Astrocyte of the spinal cord (primary cell): ENCODE measurements around the gene PPIG.

Source experiments
- DNase-seq: peaks from one replicate; pipeline ENCODE4 v3.0.0; 2011; ENCODE audit warnings: low read depth, low spot score
- H3K4me3 ChIP-seq: 2 replicates; pipeline ENCODE4 v1.5.1; 2011; ENCODE audit warnings: low read depth, mild to moderate bottlenecking, low read length, moderate library complexity
- CTCF ChIP-seq: IDR thresholded peaks from 2 replicates; pipeline ENCODE4 v1.5.1; 2012; ENCODE audit warnings: low read depth, mild to moderate bottlenecking, low read length, inconsistent platforms
- in situ Hi-C: cut with HindIII; loops from 2 replicates; pipeline ENCODE4 v1.10.0; 2017; ENCODE audit warnings: low sequenced_read_pairs

Gene PPIG

GRCh38 chr2:169667583-169667982 is 83.4 kb downstream of the PPIG start:
- H3K4me3 ChIP-seq = no peak overlapping the region
- TF ChIP-seq CTCF = no peak
- DNase-seq = no peak
- in situ Hi-C loops = no loop called here

- no peak for DNase-seq
- no peak for TF ChIP-seq CTCF
- in situ Hi-C loops = no loop called here
- H3K4me3 ChIP-seq = no peak overlapping the region
Observed at GRCh38 chr2:169670215-169670651, 86.1 kb downstream of the PPIG start.

- in situ Hi-C loops = no loop called here
- no peak overlapping the region for H3K4me3 ChIP-seq
- no peak for DNase-seq
- TF ChIP-seq CTCF = no peak
Observed at GRCh38 chr2:169670937-169671336, 86.8 kb downstream of the PPIG start.

GRCh38 chr2:169672406-169672805 is 88.3 kb downstream of the PPIG start:
- in situ Hi-C loops = no loop called here
- H3K4me3 ChIP-seq = no peak overlapping the region
- DNase-seq = no peak
- TF ChIP-seq CTCF = no peak

- in situ Hi-C loops = no loop called here
- TF ChIP-seq CTCF = no peak
- no peak overlapping the region for H3K4me3 ChIP-seq
- no peak for DNase-seq
Observed at GRCh38 chr2:169673106-169673505, 89.0 kb downstream of the PPIG start.

GRCh38 chr2:169673921-169674320 is 89.8 kb downstream of the PPIG start:
- in situ Hi-C loops = no loop called here
- no peak overlapping the region for H3K4me3 ChIP-seq
- TF ChIP-seq CTCF = no peak
- no peak for DNase-seq

GRCh38 chr2:169676357-169676756 is 92.2 kb downstream of the PPIG start:
- no peak for DNase-seq
- no peak for TF ChIP-seq CTCF
- in situ Hi-C loops = no loop called here

More at GRCh38 chr2:169676357-169676756, 92.2 kb downstream of the PPIG start:
- no peak overlapping the region for H3K4me3 ChIP-seq
